ENCODE results near the gene TAGLN2. TPM values are rescaled to one million over a fixed set of nuclear protein-coding genes. Genes with fewer than 3 reads are reported as not detected.

The TAGLN2 gene
- 100 to 1,000 TPM; 308 to 468 (median 357) TPM for total RNA-seq

- H3K27me3 ChIP-seq = no peaks in the 10 kb centered on the region
- peak; percentile 49 for DNase-seq
- H3K4me1 ChIP-seq = peaks cover 20 to 78% (median 38%) of the 10 kb centered on the region in 3 donors
- peaks cover 5 to 41% (median 6%) of the 10 kb centered on the region in 3 donors for H3K36me3 ChIP-seq
- peak within 1 kb of the TSS; percentile 63 to 99 (median 87) for H3K4me3 ChIP-seq
- H3K27ac ChIP-seq = peak within 1 kb of the TSS; percentile 95 to 99 (median 98)
- no peaks in the 10 kb centered on the region for H3K9me3 ChIP-seq
- TF ChIP-seq, protein P1, sequence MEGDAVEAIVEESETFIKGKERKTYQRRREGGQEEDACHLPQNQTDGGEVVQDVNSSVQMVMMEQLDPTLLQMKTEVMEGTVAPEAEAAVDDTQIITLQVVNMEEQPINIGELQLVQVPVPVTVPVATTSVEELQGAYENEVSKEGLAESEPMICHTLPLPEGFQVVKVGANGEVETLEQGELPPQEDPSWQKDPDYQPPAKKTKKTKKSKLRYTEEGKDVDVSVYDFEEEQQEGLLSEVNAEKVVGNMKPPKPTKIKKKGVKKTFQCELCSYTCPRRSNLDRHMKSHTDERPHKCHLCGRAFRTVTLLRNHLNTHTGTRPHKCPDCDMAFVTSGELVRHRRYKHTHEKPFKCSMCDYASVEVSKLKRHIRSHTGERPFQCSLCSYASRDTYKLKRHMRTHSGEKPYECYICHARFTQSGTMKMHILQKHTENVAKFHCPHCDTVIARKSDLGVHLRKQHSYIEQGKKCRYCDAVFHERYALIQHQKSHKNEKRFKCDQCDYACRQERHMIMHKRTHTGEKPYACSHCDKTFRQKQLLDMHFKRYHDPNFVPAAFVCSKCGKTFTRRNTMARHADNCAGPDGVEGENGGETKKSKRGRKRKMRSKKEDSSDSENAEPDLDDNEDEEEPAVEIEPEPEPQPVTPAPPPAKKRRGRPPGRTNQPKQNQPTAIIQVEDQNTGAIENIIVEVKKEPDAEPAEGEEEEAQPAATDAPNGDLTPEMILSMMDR (IDR thresholded peaks at IDR 0.05) = peak in 1 of 6 experiments; percentile 1
- TF ChIP-seq POLR2A (IDR thresholded peaks at IDR 0.05) = peak in 3 of 4 donors; percentile 49 to 98 (median 95)
- intact Hi-C loops (cut with DNase I) = no loop called here
- 0% methylated on average over 2 to 3 of the region's 58 CpGs for WGBS, 2 donors
Observed at GRCh38 chr1:159924791-159925718, at the start of gene TAGLN2. Gene TAGLN2, minus strand, starts transcription at chr1:159925507. Its CDS starts 4,998 bp downstream, at chr1:159920509.

DNA sequence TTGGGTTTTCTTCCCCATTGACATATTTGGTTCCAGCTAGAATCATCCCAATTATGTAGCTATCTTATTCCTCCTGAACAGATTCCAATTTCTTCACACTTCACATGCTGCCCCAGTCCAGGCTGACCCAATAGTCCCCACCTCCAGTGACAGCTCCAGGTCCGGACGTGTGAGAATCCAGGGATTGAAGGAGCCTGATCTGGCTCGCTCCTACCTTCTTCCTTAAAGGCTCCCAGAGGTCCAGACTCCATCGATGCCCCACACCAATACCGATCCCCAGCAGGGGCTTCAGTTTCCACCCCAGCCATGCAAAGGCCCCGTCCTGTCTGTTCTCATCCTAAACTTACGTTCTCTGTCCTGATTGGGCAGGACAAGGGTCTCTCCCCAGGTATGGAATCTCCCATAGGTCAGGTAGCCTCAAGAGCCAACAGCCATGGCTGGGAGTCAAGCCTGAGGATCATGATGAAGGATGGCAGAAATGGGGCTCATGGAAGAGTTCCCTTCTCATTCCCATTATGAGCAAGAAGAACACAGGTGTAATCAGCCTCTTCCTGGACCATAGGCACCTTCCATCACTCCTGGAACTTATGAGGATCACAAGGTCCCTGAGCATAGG is 49.2 kb upstream of the TAGLN2 start:
- intact Hi-C loops (cut with DNase I) = no loop called here
- Histone ChIP-seq H3K36me3 (no peaks in the 10 kb centered on the region), H3K27me3 (peaks cover 0 to 3% (median 0%) of the 10 kb centered on the region in 4 donors), H3K9me3 (no peaks in the 10 kb centered on the region), H3K4me3 (no peak overlapping the region), H3K27ac (no peak overlapping the region), H3K4me1 (no peaks in the 10 kb centered on the region)
- no peak for TF ChIP-seq POLR2A (IDR thresholded peaks at IDR 0.05)
- TF ChIP-seq, protein P1 (IDR thresholded peaks at IDR 0.05) = no peak
- 90 to 95% methylated on average over 7 of the region's 7 CpGs for WGBS, 2 donors
- DNase-seq = no peak

GRCh38 chr1:159973350-159973940 is 48.1 kb upstream of the TAGLN2 start:
- 65 to 92% methylated on average over 2 of the region's 6 CpGs for WGBS, 2 donors
- Histone ChIP-seq H3K36me3 (no peaks in the 10 kb centered on the region), H3K4me3 (no peak overlapping the region), H3K9me3 (no peaks in the 10 kb centered on the region), H3K27ac (no peak overlapping the region), H3K27me3 (peaks cover 0 to 6% (median 0%) of the 10 kb centered on the region in 4 donors), H3K4me1 (no peaks in the 10 kb centered on the region)
- TF ChIP-seq POLR2A (IDR thresholded peaks at IDR 0.05) = no peak
- TF ChIP-seq, protein P1 (IDR thresholded peaks at IDR 0.05) = no peak
- DNase-seq = no peak
- intact Hi-C loops (cut with DNase I) = no loop called here

- Histone ChIP-seq H3K27ac (no peak overlapping the region), H3K9me3 (no peaks in the 10 kb centered on the region), H3K4me3 (no peak overlapping the region), H3K4me1 (no peaks in the 10 kb centered on the region), H3K27me3 (peaks cover 0 to 6% (median 0%) of the 10 kb centered on the region in 4 donors), H3K36me3 (no peaks in the 10 kb centered on the region)
- intact Hi-C loops (cut with DNase I) = no loop called here
- WGBS, 2 donors = 81 to 94% methylated on average over 3 to 4 of the region's 8 CpGs
- DNase-seq = no peak
- TF ChIP-seq, protein P1 (IDR thresholded peaks at IDR 0.05) = no peak
- TF ChIP-seq POLR2A (IDR thresholded peaks at IDR 0.05) = no peak
Observed at GRCh38 chr1:159972443-159973205, 47.3 kb upstream of the TAGLN2 start.
